ENCODE results near the gene FGF14. TPM values are rescaled to one million over a fixed set of nuclear protein-coding genes. Genes with fewer than 3 reads are reported as not detected.

The FGF14 gene
- total and polyA plus RNA-seq, 2 donors (not counting 1 experiment from before 2014, with no cell fraction given), result under 0.01 TPM; not detected in 1

GRCh38 chr13:101730420-101731000 lies 671.3 kb downstream of the FGF14 start:
- 100% methylated on average over 2 of the region's 3 CpGs for WGBS (ENCODE audit: insufficient coverage)
- H2AFZ ChIP-seq (ENCODE audit: insufficient read depth, low read depth, low read length, poor library complexity, severe bottlenecking), result no peak overlapping the region
- no peak for DNase-seq

GRCh38 chr13:101728615-101729014 lies 673.2 kb downstream of the FGF14 start:
- intact Hi-C loops (cut with micrococcal nuclease), result no loop called here
- no peak overlapping the region for H3K4me2 ChIP-seq (replicated peaks; ENCODE audit: low read depth, low read length, poor library complexity, severe bottlenecking)
- ATAC-seq (ENCODE audit: low read depth), result no peak
- H3K9me3 ChIP-seq (ENCODE audit: control extremely low read depth in 1 of 3, control insufficient read depth in 2 of 3, insufficient read depth in 1 of 3, low read length in 2 of 3), result no peaks in the 10 kb centered on the region
- H4K20me1 ChIP-seq (ENCODE audit: control insufficient read depth, insufficient read depth, low read length, poor library complexity, severe bottlenecking), result no peaks in the 10 kb centered on the region
- H3K9ac ChIP-seq (ENCODE audit: low read length), result no peak overlapping the region
- H2AFZ ChIP-seq (ENCODE audit: insufficient read depth, low read depth, low read length, poor library complexity, severe bottlenecking), result no peak overlapping the region
- no peaks in the 10 kb centered on the region for H3K4me1 ChIP-seq (ENCODE audit: control insufficient read depth in 2 of 2, insufficient read depth in 2 of 2, low read length in 2 of 2)
- no peaks in the 10 kb centered on the region for H3K27me3 Mint-ChIP-seq
- H3K4me3 Mint-ChIP-seq, result no peak overlapping the region
- no peaks in the 10 kb centered on the region for H3K36me3 ChIP-seq (replicated peaks in 1 of 2; ENCODE audit: control extremely low read depth in 1 of 2, control insufficient read depth in 1 of 2, extremely low read depth in 1 of 2, insufficient read depth in 2 of 2, low read length in 1 of 2)
- WGBS (ENCODE audit: insufficient coverage), result 80% methylated on average over 2 of the region's 3 CpGs
- ChIA-PET CTCF (no interaction called here), POLR2A (no interaction called here)
- H3K4me1 Mint-ChIP-seq, result no peaks in the 10 kb centered on the region
- H3K9me3 Mint-ChIP-seq (ENCODE audit: insufficient read depth), result no peaks in the 10 kb centered on the region
- H3K27ac Mint-ChIP-seq, result no peak overlapping the region
- no peak overlapping the region for H3K27ac ChIP-seq (ENCODE audit: low read length in 2 of 2)
- H3K79me2 ChIP-seq (ENCODE audit: control insufficient read depth, insufficient read depth, low read length), result no peaks in the 10 kb centered on the region
- TF ChIP-seq CTCF (IDR thresholded peaks at IDR 0.05) (no peak), EZH2 (IDR thresholded peaks at IDR 0.05; ENCODE audit: borderline replicate concordance, insufficient read depth, low read depth, low read length, poor library complexity, severe bottlenecking) (no peak)
- no peaks in the 10 kb centered on the region for H3K27me3 ChIP-seq (replicated peaks in 1 of 4; ENCODE audit: control extremely low read depth in 1 of 4, control insufficient read depth in 3 of 4, insufficient read depth in 4 of 4, low read length in 3 of 4)
- no peak overlapping the region for H3K4me3 ChIP-seq (ENCODE audit: control extremely low read depth in 1 of 5, extremely low read depth in 1 of 5, insufficient read depth in 1 of 5, low read depth in 2 of 5, low read length in 4 of 5)
- DNase-seq, result no peak

More at GRCh38 chr13:101730420-101731000, 671.3 kb downstream of the FGF14 start:
- Histone ChIP-seq H3K79me2 (ENCODE audit: control insufficient read depth, insufficient read depth, low read length) (no peaks in the 10 kb centered on the region), H3K4me1 (ENCODE audit: control insufficient read depth in 2 of 2, insufficient read depth in 2 of 2, low read length in 2 of 2) (no peaks in the 10 kb centered on the region), H3K27me3 (replicated peaks in 1 of 4; ENCODE audit: control extremely low read depth in 1 of 4, control insufficient read depth in 3 of 4, insufficient read depth in 4 of 4, low read length in 3 of 4) (no peaks in the 10 kb centered on the region), H3K4me3 (ENCODE audit: control extremely low read depth in 1 of 5, extremely low read depth in 1 of 5, insufficient read depth in 1 of 5, low read depth in 2 of 5, low read length in 4 of 5) (no peak overlapping the region), H3K36me3 (replicated peaks in 1 of 2; ENCODE audit: control extremely low read depth in 1 of 2, control insufficient read depth in 1 of 2, extremely low read depth in 1 of 2, insufficient read depth in 2 of 2, low read length in 1 of 2) (no peaks in the 10 kb centered on the region), H3K9me3 (ENCODE audit: control extremely low read depth in 1 of 3, control insufficient read depth in 2 of 3, insufficient read depth in 1 of 3, low read length in 2 of 3) (no peaks in the 10 kb centered on the region), H3K27ac (ENCODE audit: low read length in 2 of 2) (no peak overlapping the region), H4K20me1 (ENCODE audit: control insufficient read depth, insufficient read depth, low read length, poor library complexity, severe bottlenecking) (no peaks in the 10 kb centered on the region), H3K9ac (ENCODE audit: low read length) (no peak overlapping the region), H3K4me2 (replicated peaks; ENCODE audit: low read depth, low read length, poor library complexity, severe bottlenecking) (no peak overlapping the region)
- Mint-ChIP-seq H3K4me1 (no peaks in the 10 kb centered on the region), H3K9me3 (ENCODE audit: insufficient read depth) (no peaks in the 10 kb centered on the region), H3K27ac (no peak overlapping the region), H3K27me3 (no peaks in the 10 kb centered on the region), H3K4me3 (no peak overlapping the region)
- no peak for ATAC-seq (ENCODE audit: low read depth)
- intact Hi-C loops (cut with micrococcal nuclease), result no loop called here
- no peak for TF ChIP-seq CTCF (IDR thresholded peaks at IDR 0.05)
- no peak for TF ChIP-seq EZH2 (IDR thresholded peaks at IDR 0.05; ENCODE audit: borderline replicate concordance, insufficient read depth, low read depth, low read length, poor library complexity, severe bottlenecking)
- CTCF ChIA-PET, result interaction anchor here (1.6 kb wide), 1 partner anchor 27 kb away, joined by 6 read pairs; no protein-coding TSS in a partner anchor
- POLR2A ChIA-PET, result no interaction called here

All from B cell (primary cell).